GM19351 (cell line): ENCODE measurements around the gene EDNRB.
"Not testable (repeated sequence)": the region's sequence is repeated elsewhere in the genome, so short reads cannot be mapped to it uniquely, and the experiment has no call there.

Experiments used
- ATAC-seq: cut with Tn5 transposase; IDR thresholded peaks from one replicate; pipeline ENCODE4 v1.9.1; 2021; ENCODE audit warnings: mild to moderate bottlenecking, moderate library complexity; ENCODE audit not compliant: unreplicated experiment

EDNRB gene

GRCh38 chr13:77848050-77848449 is 70.6 kb downstream of the EDNRB start:
- not testable (repeated sequence) for ATAC-seq

- ATAC-seq: peak; percentile 77
These were observed 72.5 kb downstream of the EDNRB start for GRCh38 chr13:77846173-77846572.
